Body of pancreas (tissue), 4 donors: ENCODE measurements around the gene PDLIM7. TPM values are rescaled to one million over a fixed set of nuclear protein-coding genes. Genes with fewer than 3 reads are reported as not detected.

ENCODE experiments used
- ATAC-seq: fragments of 150-250 bp; one replicate; pipeline ENCODE4 v1.9.1; 2016
- DNase-seq, 4 donors: peaks; one replicate each; pipeline ENCODE4 v3.0.0-alpha.2; 2019
- H3K27ac ChIP-seq, 4 donors: fragments of 200-600 bp; sonication (generic); 1 replicate in 3 of 4; 2 replicates in 1 of 4; pipeline versions ENCODE4 v1.5.1 to v1.6.1; 2016 to 2019; ENCODE audit warnings: mild to moderate bottlenecking in 1 of 4, mixed read lengths in 1 of 4, moderate library complexity in 1 of 4
- H3K27me3 ChIP-seq, 2 donors: fragments of 200-600 bp; sonication (generic); one replicate each; pipeline ENCODE4 v1.6.0; 2016; ENCODE audit warnings: mild to moderate bottlenecking in 1 of 2
- H3K36me3 ChIP-seq, 2 donors: fragments of 200-600 bp; sonication (generic); replicated peaks in 1 of 2; 2 replicates each; pipeline ENCODE4 v1.5.1; 2016; ENCODE audit warnings: low read depth in 2 of 2; ENCODE audit not compliant: insufficient read depth in 1 of 2
- H3K4me1 ChIP-seq: fragments of 200-600 bp; sonication (generic); one replicate; pipeline ENCODE4 v1.6.0; 2016
- H3K4me3 ChIP-seq, 2 donors: fragments of 200-600 bp; sonication (generic); 1 replicate in 1 of 2; 2 replicates in 1 of 2; pipeline ENCODE4 v1.5.1; 2016 to 2019
- H3K9me3 ChIP-seq, 3 donors: fragments of 200-600 bp; sonication (generic); 1 replicate in 2 of 3; 2 replicates in 1 of 3; pipeline ENCODE4 v1.5.1; 2016
- CTCF ChIP-seq, 7 experiments: fragments of 450-650 bp in 4 of 7; fragments of 200-600 bp in 3 of 7; sonication (generic) in 3 of 7; IDR thresholded peaks; one replicate each; pipeline ENCODE4 v1.5.1; 2016 to 2019; ENCODE audit warnings: antibody characterized with exemption in 7 of 7
- POLR2A ChIP-seq, 3 donors: fragments of 450-650 bp; IDR thresholded peaks; one replicate each; pipeline ENCODE4 v1.6.1; 2016; ENCODE audit warnings: antibody characterized with exemption in 3 of 3, mild to moderate bottlenecking in 2 of 3
- WGBS, 2 donors: methylation state at CpG; one replicate each; pipeline ENCODE4 v1.1.5; 2017; 5-methylcytosine and 5-hydroxymethylcytosine counted together
- intact Hi-C: fragments of 100-400 bp; cut with DNase I; formaldehyde crosslinking; loops from one replicate; pipeline ENCODE4 v1.15.1; 2023
- total RNA-seq, 2 donors: library from RNA; depleted of rRNA; stranded (reverse); fragments of >200 nt; gene quantifications; one replicate each; pipeline ENCODE4 v1.1.0, GENCODE V29; 2016

Gene PDLIM7
- total RNA-seq, 2 donors from 2014 or later: 7.3 to 15.8 TPM

- H3K27ac ChIP-seq: peak overlapping the region; percentile 78 to 88 (median 85)
- intact Hi-C loops: loop anchor here (5.0 kb wide), 1 partner anchor 57 kb away; no protein-coding TSS in a partner anchor
- no peaks in the 10 kb centered on the region for H3K36me3 ChIP-seq
- peak; percentile 77 for ATAC-seq
- H3K27me3 ChIP-seq: no peaks in the 10 kb centered on the region
- WGBS, 2 donors: 0% methylated on average over 64 of the region's 84 CpGs; no CpG with 5 or more reads in 1 of the 2 donors
- DNase-seq: peak; percentile 92 to 96 (median 94)
- H3K4me1 ChIP-seq: peaks cover 19% of the 10 kb centered on the region
- TF ChIP-seq POLR2A (IDR thresholded peaks at IDR 0.05) (no peak), CTCF (IDR thresholded peaks at IDR 0.05) (peak; percentile 88 to 99 (median 96))
- H3K4me3 ChIP-seq: peak overlapping the region in 1 of 2 donors; percentile 17
- no peaks in the 10 kb centered on the region for H3K9me3 ChIP-seq
Measured at GRCh38 chr5:177454397-177455035, 42.9 kb downstream of the PDLIM7 start.

GRCh38 chr5:177453852-177454396 is 43.5 kb downstream of the PDLIM7 start:
- peak overlapping the region in 3 of 4 donors; percentile 83 to 88 (median 87) for H3K27ac ChIP-seq
- peak in 2 of 4 donors; percentile 29 to 46 for DNase-seq

GRCh38 chr5:177452688-177453638 is 44.4 kb downstream of the PDLIM7 start:
- H3K27me3 ChIP-seq: no peaks in the 10 kb centered on the region
- H3K36me3 ChIP-seq: no peaks in the 10 kb centered on the region
- no peaks in the 10 kb centered on the region for H3K9me3 ChIP-seq
- TF ChIP-seq CTCF (IDR thresholded peaks at IDR 0.05): no peak
- no peak for TF ChIP-seq POLR2A (IDR thresholded peaks at IDR 0.05)
- H3K27ac ChIP-seq: no peak overlapping the region
- peaks cover 27% of the 10 kb centered on the region for H3K4me1 ChIP-seq
- H3K4me3 ChIP-seq: no peak overlapping the region
- 80 to 92% methylated on average over 7 to 17 of the region's 17 CpGs for WGBS, 2 donors
- ATAC-seq (no peak), DNase-seq (no peak)
- intact Hi-C loops: loop anchor here (5.0 kb wide), 1 partner anchor 56 kb away; no protein-coding TSS in a partner anchor

More at GRCh38 chr5:177453852-177454396, 43.5 kb downstream of the PDLIM7 start:
- WGBS, 2 donors: 13 to 16% methylated on average over 21 to 31 of the region's 31 CpGs
- H3K4me3 ChIP-seq: no peak overlapping the region
- intact Hi-C loops: loop anchor here (5.0 kb wide), 1 partner anchor 57 kb away; no protein-coding TSS in a partner anchor
- no peaks in the 10 kb centered on the region for H3K36me3 ChIP-seq
- H3K9me3 ChIP-seq: no peaks in the 10 kb centered on the region
- H3K4me1 ChIP-seq: peaks cover 19% of the 10 kb centered on the region
- no peaks in the 10 kb centered on the region for H3K27me3 ChIP-seq
- no peak for ATAC-seq
- TF ChIP-seq POLR2A (IDR thresholded peaks at IDR 0.05) (no peak), CTCF (IDR thresholded peaks at IDR 0.05) (no peak)

DNA sequence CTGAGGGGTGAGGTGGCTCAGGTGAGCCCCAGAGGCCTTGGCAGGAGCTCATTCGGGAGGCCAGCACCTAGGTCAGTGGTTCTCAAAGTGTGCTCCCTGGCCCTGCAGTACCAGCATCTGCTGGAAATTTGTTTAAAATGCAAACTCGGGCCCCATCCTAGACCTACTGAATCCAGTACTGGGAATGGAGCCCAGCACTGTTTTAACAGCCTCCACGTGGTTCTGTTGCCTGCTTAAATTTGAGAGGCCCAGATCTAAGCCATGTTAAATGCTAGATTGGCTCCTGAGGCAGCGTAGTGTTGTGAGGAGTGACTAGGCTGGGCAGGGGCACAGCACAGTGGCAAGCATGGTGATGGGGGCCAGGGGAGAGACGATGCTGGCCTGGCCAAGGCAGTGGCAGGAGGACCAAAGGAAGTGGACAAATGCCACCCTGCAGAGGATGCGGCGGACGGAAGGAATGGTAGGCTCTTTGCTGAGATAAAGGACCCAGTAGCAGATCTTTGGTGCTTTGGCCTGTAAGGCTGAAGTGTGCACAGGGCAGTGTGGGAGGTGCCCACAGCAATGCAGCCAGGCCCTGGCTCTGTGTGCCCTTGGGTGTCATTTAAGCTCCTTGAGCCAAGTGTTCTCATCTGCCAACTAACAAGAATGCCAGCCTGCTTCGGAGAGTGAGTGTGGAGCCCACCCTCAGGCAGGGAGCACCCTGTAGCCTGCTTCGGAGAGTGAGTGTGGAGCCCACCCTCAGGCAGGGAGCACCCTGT is 46.6 kb downstream of the PDLIM7 start:
- no peak for ATAC-seq
- Histone ChIP-seq H3K27me3 (no peaks in the 10 kb centered on the region), H3K4me1 (peaks cover 39% of the 10 kb centered on the region), H3K36me3 (no peaks in the 10 kb centered on the region), H3K27ac (no peak overlapping the region), H3K4me3 (no peak overlapping the region), H3K9me3 (no peaks in the 10 kb centered on the region)
- no peak for DNase-seq
- 86 to 91% methylated on average over 5 to 9 of the region's 10 CpGs for WGBS, 2 donors
- intact Hi-C loops: loop anchor here (5.0 kb wide), 1 partner anchor 54 kb away; no protein-coding TSS in a partner anchor
- TF ChIP-seq CTCF (IDR thresholded peaks at IDR 0.05) (no peak), POLR2A (IDR thresholded peaks at IDR 0.05) (no peak)
